CD4-positive, CD25-positive, alpha-beta regulatory T cell (primary cell): Measurements from ENCODE around the gene NEK10. TPM values are rescaled to one million over a fixed set of nuclear protein-coding genes. Genes with fewer than 3 reads are reported as not detected.
A peak's percentile ranks its signal among the peaks of the same experiment; 100 is the strongest.

Experiments used
- ATAC-seq, 2 donors: fragments of 150-1000 bp; cut with Tn5 transposase; one replicate each; pipeline ENCODE4 v1.10.0; 2021; ENCODE audit warnings: low read depth in 2 of 2, moderate number of reproducible peaks in 2 of 2, moderate library complexity in 1 of 2
- DNase-seq, 3 donors: peaks; one replicate each; pipeline versions ENCODE4 v3.0.0 to v3.0.0-alpha.2; 2012 to 2022; ENCODE audit warnings: mixed read lengths in 1 of 3
- H3K27ac ChIP-seq: one replicate; pipeline ENCODE4 v1.7.0; 2013; ENCODE audit warnings: mild to moderate bottlenecking, low read length; ENCODE audit not compliant: insufficient read depth, poor library complexity, severe bottlenecking
- H3K27me3 ChIP-seq: one replicate; pipeline ENCODE4 v1.7.0; 2013; ENCODE audit warnings: low read length; ENCODE audit not compliant: control insufficient read depth, insufficient read depth
- H3K36me3 ChIP-seq: one replicate; pipeline ENCODE4 v1.7.0; 2013; ENCODE audit warnings: mild to moderate bottlenecking, low read length, moderate library complexity; ENCODE audit not compliant: control insufficient read depth, insufficient read depth
- H3K4me1 ChIP-seq: 2 replicates; pipeline ENCODE4 v1.7.0; 2013; ENCODE audit warnings: mild to moderate bottlenecking, low read length; ENCODE audit not compliant: insufficient read depth, control insufficient read depth, poor library complexity, severe bottlenecking
- H3K4me3 ChIP-seq: one replicate; pipeline ENCODE4 v1.7.0; 2013; ENCODE audit warnings: low read depth, mild to moderate bottlenecking, low read length, moderate library complexity
- H3K9me3 ChIP-seq, 2 experiments: 1 replicate in 1 of 2; 2 replicates in 1 of 2; pipeline ENCODE4 v1.7.0; 2013; ENCODE audit warnings: low read length in 2 of 2, mild to moderate bottlenecking in 1 of 2, moderate library complexity in 1 of 2; ENCODE audit not compliant: control insufficient read depth in 2 of 2
- H3K27ac Mint-ChIP-seq, 3 donors: one replicate each; pipeline ENCODE4 v1.8.0; 2020 to 2022; ENCODE audit warnings: mild to moderate bottlenecking in 3 of 3, mixed read lengths in 3 of 3, moderate library complexity in 2 of 3
- H3K27me3 Mint-ChIP-seq: one replicate; pipeline ENCODE4 v1.8.0; 2022; ENCODE audit warnings: mild to moderate bottlenecking, mixed read lengths
- H3K36me3 Mint-ChIP-seq: one replicate; pipeline ENCODE4 v1.8.0; 2020; ENCODE audit warnings: mixed read lengths
- H3K4me1 Mint-ChIP-seq, 4 donors: one replicate each; pipeline ENCODE4 v1.8.0; 2020 to 2022; ENCODE audit warnings: mixed read lengths in 4 of 4, mild to moderate bottlenecking in 1 of 4
- H3K4me3 Mint-ChIP-seq, 4 donors: one replicate each; pipeline ENCODE4 v1.8.0; 2020 to 2022; ENCODE audit warnings: mild to moderate bottlenecking in 4 of 4, mixed read lengths in 4 of 4, moderate library complexity in 3 of 4
- H3K9me3 Mint-ChIP-seq, 7 donors: one replicate each; pipeline ENCODE4 v1.8.0; 2020 to 2022; ENCODE audit warnings: mixed read lengths in 7 of 7, mild to moderate bottlenecking in 3 of 7, moderate library complexity in 2 of 7
- polyA plus RNA-seq, 4 donors: library from polyadenylated mRNA; unstranded; fragments of 300-500 nt; fragmentation: Illumina TruSeq; gene quantifications; one replicate each; pipeline ENCODE4 v1.2.3, GENCODE V29; 2021
- total RNA-seq: library from RNA; stranded (reverse); gene quantifications from one replicate; pipeline ENCODE4 v1.2.3, GENCODE V29; 2022

The NEK10 gene
- total and polyA plus RNA-seq, 5 donors from 2014 or later = 0.54 to 3.9 TPM; not detected in 3

GRCh38 chr3:27384191-27384590 is 15.0 kb upstream of the NEK10 start:
- Histone ChIP-seq H3K9me3 (no peaks in the 10 kb centered on the region), H3K27me3 (no peaks in the 10 kb centered on the region), H3K4me3 (no peak overlapping the region), H3K27ac (peak overlapping the region; percentile 15), H3K36me3 (peaks cover 81% of the 10 kb centered on the region), H3K4me1 (no peaks in the 10 kb centered on the region)
- ATAC-seq (no peak), DNase-seq (no peak)
- H3K9me3 Mint-ChIP-seq = no peaks in the 10 kb centered on the region
- no peak overlapping the region for H3K4me3 Mint-ChIP-seq
- H3K27ac Mint-ChIP-seq = no peak overlapping the region
- no peaks in the 10 kb centered on the region for H3K27me3 Mint-ChIP-seq
- H3K36me3 Mint-ChIP-seq = peaks cover 28% of the 10 kb centered on the region
- H3K4me1 Mint-ChIP-seq = peaks cover 7 to 39% (median 13%) of the 10 kb centered on the region in 4 donors

GRCh38 chr3:27380433-27381357 is 11.5 kb upstream of the NEK10 start:
- H3K36me3 ChIP-seq = peaks cover 78% of the 10 kb centered on the region

GRCh38 chr3:27378331-27378730 is 9.1 kb upstream of the NEK10 start:
- H3K4me1 ChIP-seq = no peaks in the 10 kb centered on the region
- H3K27ac ChIP-seq = no peak overlapping the region
- no peaks in the 10 kb centered on the region for H3K9me3 Mint-ChIP-seq
- H3K4me3 Mint-ChIP-seq = no peak overlapping the region
- no peaks in the 10 kb centered on the region for H3K9me3 ChIP-seq
- H3K36me3 Mint-ChIP-seq = peaks cover 15% of the 10 kb centered on the region
- H3K36me3 ChIP-seq = peaks cover 63% of the 10 kb centered on the region
- no peaks in the 10 kb centered on the region for H3K27me3 ChIP-seq
- peaks cover 5 to 30% (median 15%) of the 10 kb centered on the region in 4 donors for H3K4me1 Mint-ChIP-seq
- no peaks in the 10 kb centered on the region for H3K27me3 Mint-ChIP-seq
- H3K27ac Mint-ChIP-seq = peak overlapping the region in 1 of 3 donors; percentile 63
- H3K4me3 ChIP-seq = no peak overlapping the region
- DNase-seq (no peak), ATAC-seq (no peak)

More at GRCh38 chr3:27380433-27381357, 11.5 kb upstream of the NEK10 start:
- Mint-ChIP-seq H3K9me3 (no peaks in the 10 kb centered on the region), H3K36me3 (peaks cover 24% of the 10 kb centered on the region), H3K27ac (no peak overlapping the region), H3K4me3 (no peak overlapping the region), H3K4me1 (peaks cover 7 to 32% (median 16%) of the 10 kb centered on the region in 4 donors), H3K27me3 (no peaks in the 10 kb centered on the region)
- H3K27ac ChIP-seq = no peak overlapping the region
- H3K4me3 ChIP-seq = no peak overlapping the region
- ATAC-seq (no peak), DNase-seq (peak in 1 of 3 donors; percentile 16)
- H3K27me3 ChIP-seq = no peaks in the 10 kb centered on the region
- no peaks in the 10 kb centered on the region for H3K9me3 ChIP-seq
- no peaks in the 10 kb centered on the region for H3K4me1 ChIP-seq

- Mint-ChIP-seq H3K4me1 (peaks cover 3 to 26% (median 16%) of the 10 kb centered on the region in 4 donors), H3K4me3 (no peak overlapping the region), H3K27ac (no peak overlapping the region), H3K27me3 (no peaks in the 10 kb centered on the region), H3K36me3 (peaks cover 8% of the 10 kb centered on the region), H3K9me3 (no peaks in the 10 kb centered on the region)
- no peaks in the 10 kb centered on the region for H3K9me3 ChIP-seq
- no peak overlapping the region for H3K4me3 ChIP-seq
- DNase-seq = no peak
- ATAC-seq = no peak
- H3K36me3 ChIP-seq = peaks cover 44% of the 10 kb centered on the region
- no peaks in the 10 kb centered on the region for H3K4me1 ChIP-seq
- no peak overlapping the region for H3K27ac ChIP-seq
- no peaks in the 10 kb centered on the region for H3K27me3 ChIP-seq
Observed at GRCh38 chr3:27376109-27376772, 7.1 kb upstream of the NEK10 start.

GRCh38 chr3:27366062-27366591 is 3.1 kb downstream of the NEK10 start:
- H3K9me3 ChIP-seq = no peaks in the 10 kb centered on the region
- Mint-ChIP-seq H3K4me3 (peak overlapping the region in 1 of 4 donors; percentile 9), H3K27ac (no peak overlapping the region), H3K36me3 (no peaks in the 10 kb centered on the region), H3K4me1 (peaks cover 7 to 22% (median 12%) of the 10 kb centered on the region in 4 donors), H3K27me3 (peaks cover 6% of the 10 kb centered on the region), H3K9me3 (no peaks in the 10 kb centered on the region)
- DNase-seq = no peak
- H3K4me1 ChIP-seq = peaks cover 9% of the 10 kb centered on the region
- H3K4me3 ChIP-seq = no peak overlapping the region
- no peaks in the 10 kb centered on the region for H3K36me3 ChIP-seq
- ATAC-seq = no peak
- H3K27ac ChIP-seq = no peak overlapping the region
- no peaks in the 10 kb centered on the region for H3K27me3 ChIP-seq

GRCh38 chr3:27360113-27361078 is 8.8 kb downstream of the NEK10 start:
- H3K9me3 ChIP-seq = no peaks in the 10 kb centered on the region
- no peak for ATAC-seq
- peak overlapping the region in 1 of 4 donors; percentile 26 for H3K4me3 Mint-ChIP-seq
- peaks cover 0 to 6% (median 0%) of the 10 kb centered on the region in 7 donors for H3K9me3 Mint-ChIP-seq
- H3K4me1 ChIP-seq = peaks cover 35% of the 10 kb centered on the region
- peaks cover 23 to 45% (median 36%) of the 10 kb centered on the region in 4 donors for H3K4me1 Mint-ChIP-seq
- H3K27me3 Mint-ChIP-seq = no peaks in the 10 kb centered on the region
- no peak for DNase-seq
- H3K4me3 ChIP-seq = peak overlapping the region; percentile 67
- no peaks in the 10 kb centered on the region for H3K36me3 Mint-ChIP-seq
- peak overlapping the region in 2 of 3 donors; percentile 21 to 26 for H3K27ac Mint-ChIP-seq
- H3K27me3 ChIP-seq = no peaks in the 10 kb centered on the region
- H3K27ac ChIP-seq = peak overlapping the region; percentile 37
- H3K36me3 ChIP-seq = no peaks in the 10 kb centered on the region

GRCh38 chr3:27358372-27358771 is 10.8 kb downstream of the NEK10 start:
- no peaks in the 10 kb centered on the region for H3K36me3 ChIP-seq
- H3K4me3 ChIP-seq = peak overlapping the region; percentile 28
- Mint-ChIP-seq H3K27ac (peak overlapping the region in 1 of 3 donors; percentile 36), H3K36me3 (no peaks in the 10 kb centered on the region), H3K4me3 (peak overlapping the region in 3 of 4 donors; percentile 18 to 68 (median 32)), H3K9me3 (peaks cover 0 to 6% (median 0%) of the 10 kb centered on the region in 7 donors), H3K27me3 (no peaks in the 10 kb centered on the region), H3K4me1 (peaks cover 31 to 64% (median 45%) of the 10 kb centered on the region in 4 donors)
- H3K9me3 ChIP-seq = no peaks in the 10 kb centered on the region
- no peak for DNase-seq
- H3K27ac ChIP-seq = peak overlapping the region; percentile 68
- no peak for ATAC-seq
- no peaks in the 10 kb centered on the region for H3K27me3 ChIP-seq
- peaks cover 45% of the 10 kb centered on the region for H3K4me1 ChIP-seq
